H1 (cell line): Measurements from ENCODE around the gene SOST. TPM values are rescaled to one million over a fixed set of nuclear protein-coding genes. Genes with fewer than 3 reads are reported as not detected.

Experiments used
- ATF2 ChIP-seq: IDR thresholded peaks from 2 replicates; pipeline ENCODE4 v1.6.1; 2012; ENCODE audit warnings: low read length, inconsistent platforms
- BACH1 ChIP-seq: IDR thresholded peaks from 2 replicates; pipeline ENCODE4 v1.6.1; 2012; ENCODE audit warnings: low read length, improper control_type of control experiment
- CHD1 ChIP-seq: IDR thresholded peaks from 2 replicates; pipeline ENCODE4 v1.6.1; 2012; ENCODE audit warnings: low read depth, low read length, improper control_type of control experiment
- EZH2 ChIP-seq: fragments of 200-600 bp; sonication (generic); IDR thresholded peaks from 2 replicates; pipeline ENCODE4 v1.7.1; 2012; ENCODE audit warnings: low read depth, mild to moderate bottlenecking, moderate library complexity, low read length, inconsistent platforms; ENCODE audit not compliant: severe bottlenecking
- NANOG ChIP-seq: IDR thresholded peaks from 2 replicates; pipeline ENCODE4 v1.6.1; 2011; ENCODE audit warnings: low read length, low read depth, mild to moderate bottlenecking, inconsistent platforms; ENCODE audit not compliant: insufficient read depth, poor library complexity, severe bottlenecking
- polyA plus RNA-seq, 7 experiments: library from polyadenylated mRNA; depleted of rRNA in 3 of 7; stranded (reverse) in 5 of 7; unstranded in 2 of 7; fragments of >200 nt in 5 of 7; fragments of 200-250 nt in 2 of 7; gene quantifications; 1 replicate in 5 of 7; 2 replicates in 1 of 7; 4 replicates in 1 of 7; pipeline versions ENCODE4 v1.2.1 to v1.2.3, GENCODE V29; 2011 to 2013; ENCODE audit warnings: missing spikeins in 2 of 7, mixed read lengths in 2 of 7
- total RNA-seq: library from RNA; stranded (reverse); fragmentation: NEBNext Ultra II Directional; extraction: Animal tissue kit (Norgen Biotek cat#: 25700); gene quantifications from 2 replicates; pipeline ENCODE4 v1.2.1, GENCODE V29; 2021
- TF ChIP-seq, protein P1 (sequence below): fragments of 300-600 bp; sonication (generic); IDR thresholded peaks from 2 replicates; pipeline ENCODE4 v1.7.1; 2012; ENCODE audit warnings: low read length, moderate library complexity, mild to moderate bottlenecking, inconsistent platforms; ENCODE audit not compliant: insufficient replicate concordance

The SOST gene
- total and polyA plus RNA-seq, 2 of the 8 experiments (the other 6 are each of a cell fraction or from before 2014, with no cell fraction given), result 0.08 TPM; not detected in 1

- TF ChIP-seq ATF2 (no peak), BACH1 (no peak), CHD1 (no peak), NANOG (no peak), EZH2 (no peak)
- TF ChIP-seq, protein P1, sequence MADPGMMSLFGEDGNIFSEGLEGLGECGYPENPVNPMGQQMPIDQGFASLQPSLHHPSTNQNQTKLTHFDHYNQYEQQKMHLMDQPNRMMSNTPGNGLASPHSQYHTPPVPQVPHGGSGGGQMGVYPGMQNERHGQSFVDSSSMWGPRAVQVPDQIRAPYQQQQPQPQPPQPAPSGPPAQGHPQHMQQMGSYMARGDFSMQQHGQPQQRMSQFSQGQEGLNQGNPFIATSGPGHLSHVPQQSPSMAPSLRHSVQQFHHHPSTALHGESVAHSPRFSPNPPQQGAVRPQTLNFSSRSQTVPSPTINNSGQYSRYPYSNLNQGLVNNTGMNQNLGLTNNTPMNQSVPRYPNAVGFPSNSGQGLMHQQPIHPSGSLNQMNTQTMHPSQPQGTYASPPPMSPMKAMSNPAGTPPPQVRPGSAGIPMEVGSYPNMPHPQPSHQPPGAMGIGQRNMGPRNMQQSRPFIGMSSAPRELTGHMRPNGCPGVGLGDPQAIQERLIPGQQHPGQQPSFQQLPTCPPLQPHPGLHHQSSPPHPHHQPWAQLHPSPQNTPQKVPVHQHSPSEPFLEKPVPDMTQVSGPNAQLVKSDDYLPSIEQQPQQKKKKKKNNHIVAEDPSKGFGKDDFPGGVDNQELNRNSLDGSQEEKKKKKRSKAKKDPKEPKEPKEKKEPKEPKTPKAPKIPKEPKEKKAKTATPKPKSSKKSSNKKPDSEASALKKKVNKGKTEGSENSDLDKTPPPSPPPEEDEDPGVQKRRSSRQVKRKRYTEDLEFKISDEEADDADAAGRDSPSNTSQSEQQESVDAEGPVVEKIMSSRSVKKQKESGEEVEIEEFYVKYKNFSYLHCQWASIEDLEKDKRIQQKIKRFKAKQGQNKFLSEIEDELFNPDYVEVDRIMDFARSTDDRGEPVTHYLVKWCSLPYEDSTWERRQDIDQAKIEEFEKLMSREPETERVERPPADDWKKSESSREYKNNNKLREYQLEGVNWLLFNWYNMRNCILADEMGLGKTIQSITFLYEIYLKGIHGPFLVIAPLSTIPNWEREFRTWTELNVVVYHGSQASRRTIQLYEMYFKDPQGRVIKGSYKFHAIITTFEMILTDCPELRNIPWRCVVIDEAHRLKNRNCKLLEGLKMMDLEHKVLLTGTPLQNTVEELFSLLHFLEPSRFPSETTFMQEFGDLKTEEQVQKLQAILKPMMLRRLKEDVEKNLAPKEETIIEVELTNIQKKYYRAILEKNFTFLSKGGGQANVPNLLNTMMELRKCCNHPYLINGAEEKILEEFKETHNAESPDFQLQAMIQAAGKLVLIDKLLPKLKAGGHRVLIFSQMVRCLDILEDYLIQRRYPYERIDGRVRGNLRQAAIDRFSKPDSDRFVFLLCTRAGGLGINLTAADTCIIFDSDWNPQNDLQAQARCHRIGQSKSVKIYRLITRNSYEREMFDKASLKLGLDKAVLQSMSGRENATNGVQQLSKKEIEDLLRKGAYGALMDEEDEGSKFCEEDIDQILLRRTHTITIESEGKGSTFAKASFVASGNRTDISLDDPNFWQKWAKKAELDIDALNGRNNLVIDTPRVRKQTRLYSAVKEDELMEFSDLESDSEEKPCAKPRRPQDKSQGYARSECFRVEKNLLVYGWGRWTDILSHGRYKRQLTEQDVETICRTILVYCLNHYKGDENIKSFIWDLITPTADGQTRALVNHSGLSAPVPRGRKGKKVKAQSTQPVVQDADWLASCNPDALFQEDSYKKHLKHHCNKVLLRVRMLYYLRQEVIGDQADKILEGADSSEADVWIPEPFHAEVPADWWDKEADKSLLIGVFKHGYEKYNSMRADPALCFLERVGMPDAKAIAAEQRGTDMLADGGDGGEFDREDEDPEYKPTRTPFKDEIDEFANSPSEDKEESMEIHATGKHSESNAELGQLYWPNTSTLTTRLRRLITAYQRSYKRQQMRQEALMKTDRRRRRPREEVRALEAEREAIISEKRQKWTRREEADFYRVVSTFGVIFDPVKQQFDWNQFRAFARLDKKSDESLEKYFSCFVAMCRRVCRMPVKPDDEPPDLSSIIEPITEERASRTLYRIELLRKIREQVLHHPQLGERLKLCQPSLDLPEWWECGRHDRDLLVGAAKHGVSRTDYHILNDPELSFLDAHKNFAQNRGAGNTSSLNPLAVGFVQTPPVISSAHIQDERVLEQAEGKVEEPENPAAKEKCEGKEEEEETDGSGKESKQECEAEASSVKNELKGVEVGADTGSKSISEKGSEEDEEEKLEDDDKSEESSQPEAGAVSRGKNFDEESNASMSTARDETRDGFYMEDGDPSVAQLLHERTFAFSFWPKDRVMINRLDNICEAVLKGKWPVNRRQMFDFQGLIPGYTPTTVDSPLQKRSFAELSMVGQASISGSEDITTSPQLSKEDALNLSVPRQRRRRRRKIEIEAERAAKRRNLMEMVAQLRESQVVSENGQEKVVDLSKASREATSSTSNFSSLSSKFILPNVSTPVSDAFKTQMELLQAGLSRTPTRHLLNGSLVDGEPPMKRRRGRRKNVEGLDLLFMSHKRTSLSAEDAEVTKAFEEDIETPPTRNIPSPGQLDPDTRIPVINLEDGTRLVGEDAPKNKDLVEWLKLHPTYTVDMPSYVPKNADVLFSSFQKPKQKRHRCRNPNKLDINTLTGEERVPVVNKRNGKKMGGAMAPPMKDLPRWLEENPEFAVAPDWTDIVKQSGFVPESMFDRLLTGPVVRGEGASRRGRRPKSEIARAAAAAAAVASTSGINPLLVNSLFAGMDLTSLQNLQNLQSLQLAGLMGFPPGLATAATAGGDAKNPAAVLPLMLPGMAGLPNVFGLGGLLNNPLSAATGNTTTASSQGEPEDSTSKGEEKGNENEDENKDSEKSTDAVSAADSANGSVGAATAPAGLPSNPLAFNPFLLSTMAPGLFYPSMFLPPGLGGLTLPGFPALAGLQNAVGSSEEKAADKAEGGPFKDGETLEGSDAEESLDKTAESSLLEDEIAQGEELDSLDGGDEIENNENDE, result no peak
Observed at GRCh38 chr17:43801844-43802243, 43.3 kb upstream of the SOST start (continued).
